RWPE1 (cell line): ENCODE results near the gene ITLN2.
"Not testable (repeated sequence)": the region's sequence is repeated elsewhere in the genome, so short reads cannot be mapped to it uniquely, and the experiment has no call there.

Experiments
- CTCF ChIA-PET: fragments of 350-600 bp; sonication (Branson Sonifier 250); formaldehyde crosslinking; extraction: SDS; loops from one replicate; lab custom pipeline; 2021; lab: Yijun Ruan, JAX
- POLR2A ChIA-PET: fragments of 400-600 bp; formaldehyde crosslinking; extraction: SDS; loops from one replicate; lab custom pipeline; 2020; ENCODE audit warnings: antibody characterized with exemption; ENCODE audit not compliant: low non-redundant PET; lab: Yijun Ruan, JAX
- DNase-seq: peaks from one replicate; pipeline ENCODE4 v3.0.0; 2012; ENCODE audit warnings: low spot score
- H3K27ac ChIP-seq: fragments of 450-650 bp; 2 replicates; pipeline ENCODE4 v1.5.1; 2017
- CTCF ChIP-seq: fragments of 450-650 bp; conservative IDR thresholded peaks from 2 replicates; pipeline ENCODE4 v1.5.1; 2017; ENCODE audit warnings: low read depth, mild to moderate bottlenecking

Gene ITLN2

DNA sequence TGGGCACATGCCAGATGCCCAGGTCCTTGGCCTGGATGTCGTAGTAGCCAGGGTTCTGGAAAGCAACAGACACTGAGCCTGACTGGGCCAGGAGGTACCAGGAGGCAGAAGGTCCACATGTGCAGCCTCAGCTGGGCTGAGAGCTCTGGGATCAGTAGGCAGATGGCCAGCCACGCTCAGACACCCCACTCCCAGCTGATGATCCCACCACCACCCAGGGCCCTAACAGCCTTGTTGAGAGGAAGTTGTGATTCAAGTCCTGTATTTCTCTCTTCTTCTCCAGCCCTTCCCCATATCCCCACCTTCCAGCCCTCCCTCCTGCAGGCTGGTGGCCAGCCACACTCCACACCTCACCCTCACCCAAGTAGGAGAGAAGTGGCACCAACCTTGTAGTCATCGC is 4.0 kb downstream of the ITLN2 start:
- no peak for DNase-seq
- peak overlapping the region; percentile 90 for H3K27ac ChIP-seq
- no peak for TF ChIP-seq CTCF
- POLR2A ChIA-PET = no interaction called here
- CTCF ChIA-PET = interaction anchor here (0.7 kb wide), 1 partner anchor 63 kb away, joined by 3 read pairs; no protein-coding TSS in a partner anchor

GRCh38 chr1:160949881-160950280 is 4.7 kb downstream of the ITLN2 start:
- DNase-seq = no peak
- TF ChIP-seq CTCF = no peak
- ChIA-PET POLR2A (no interaction called here), CTCF (no interaction called here)
- no peak overlapping the region for H3K27ac ChIP-seq

DNA sequence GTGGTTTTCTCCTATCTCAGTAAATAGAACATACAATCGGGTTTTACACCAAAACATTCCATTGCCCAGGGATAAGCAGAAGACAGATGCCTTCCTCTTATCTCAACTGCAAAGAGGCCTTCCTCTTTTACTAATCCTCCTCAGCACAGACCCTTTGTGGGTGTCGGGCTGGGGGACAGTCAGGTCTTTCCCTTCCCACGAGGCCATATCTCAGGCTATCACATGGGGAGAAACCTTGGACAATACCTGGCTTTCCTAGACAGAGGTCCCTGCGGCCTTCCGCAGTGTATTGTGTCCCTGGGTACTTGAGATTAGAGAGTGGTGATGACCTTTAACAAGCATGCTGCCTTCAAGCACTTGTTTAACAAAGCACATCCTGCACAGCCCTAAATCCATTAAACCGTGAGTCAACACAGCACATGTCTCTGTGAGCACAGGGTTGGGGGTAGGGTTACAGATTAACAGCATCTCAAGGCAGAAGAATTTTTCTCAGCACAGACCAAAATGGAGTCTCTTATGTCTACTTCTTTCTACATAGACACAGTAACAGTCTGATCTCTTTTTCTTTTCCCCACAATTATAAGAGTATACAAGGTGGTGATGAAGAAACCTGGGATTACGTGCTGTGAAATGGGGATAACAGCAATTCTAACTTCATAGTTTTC is 5.3 kb downstream of the ITLN2 start:
- CTCF ChIA-PET, H3K27ac ChIP-seq, DNase-seq, POLR2A ChIA-PET: not testable (repeated sequence)

- H3K27ac ChIP-seq, POLR2A ChIA-PET, CTCF ChIA-PET, DNase-seq: not testable (repeated sequence)
These were observed 7.3 kb downstream of the ITLN2 start for GRCh38 chr1:160947174-160947759.

DNA sequence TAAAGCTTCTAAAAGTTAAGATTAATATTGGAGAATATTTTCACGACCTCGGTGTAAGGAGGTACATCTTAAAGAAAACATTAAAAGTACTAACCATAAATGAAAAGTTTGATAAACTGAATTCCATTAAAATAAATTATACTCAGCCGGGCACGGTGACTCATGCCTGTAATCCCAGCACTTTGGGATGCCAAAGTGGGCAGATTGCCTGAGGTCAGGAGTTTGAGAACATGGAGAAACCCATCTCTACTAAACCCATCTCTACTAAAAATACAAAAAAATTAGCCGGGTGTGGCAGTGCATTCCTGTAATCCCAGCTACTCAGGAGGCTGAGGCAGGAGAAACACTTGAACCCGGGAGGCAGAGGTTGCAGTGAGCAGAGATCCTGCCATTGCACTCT is 8.7 kb downstream of the ITLN2 start:
- POLR2A ChIA-PET, DNase-seq, CTCF ChIA-PET: not testable (repeated sequence)
- H3K27ac ChIP-seq = peak overlapping the region; percentile 47

DNA sequence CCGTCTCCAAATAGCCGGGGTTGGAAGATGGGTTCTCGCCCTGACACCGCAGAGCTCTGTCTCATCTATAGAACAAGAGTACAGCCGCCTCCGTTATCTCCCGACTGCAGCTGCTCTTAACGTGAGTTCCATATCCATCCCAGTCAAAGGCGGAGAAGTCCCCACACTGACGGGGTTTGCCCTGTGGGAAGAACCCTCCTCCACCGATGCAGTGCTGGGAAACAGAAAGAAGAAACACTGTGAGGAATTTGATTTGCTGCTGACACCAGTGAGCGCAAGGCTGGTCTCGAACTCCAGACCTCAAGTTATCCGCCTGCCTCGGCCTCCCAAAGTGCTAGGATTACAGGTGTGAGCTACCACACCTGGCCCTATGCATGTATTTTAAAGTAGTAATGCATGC is 9.5 kb downstream of the ITLN2 start:
- TF ChIP-seq CTCF = no peak
- CTCF ChIA-PET = no interaction called here
- H3K27ac ChIP-seq = peak overlapping the region; percentile 34; the same call in 1 of the 2 replicates
- no peak for DNase-seq
- POLR2A ChIA-PET = no interaction called here

DNA sequence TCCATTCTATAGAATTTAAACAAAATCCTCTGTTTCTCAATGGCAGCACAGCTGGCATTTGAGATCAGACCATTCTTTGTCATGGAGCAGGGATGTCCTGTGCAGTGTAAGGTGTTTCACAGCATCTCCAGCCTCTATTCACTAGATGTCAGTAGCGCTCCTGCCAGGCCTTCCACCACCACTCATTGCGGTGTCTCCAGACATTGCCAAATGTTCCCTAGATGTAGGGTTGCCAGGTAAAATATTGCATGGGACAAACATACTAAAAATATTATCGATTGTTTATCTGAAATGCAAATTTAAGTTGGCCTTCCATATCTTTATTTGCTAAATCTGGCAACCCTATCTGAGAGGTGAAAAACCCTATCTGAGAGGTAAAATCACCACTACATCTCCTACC is 11.7 kb downstream of the ITLN2 start:
- TF ChIP-seq CTCF = peak; percentile 67
- POLR2A ChIA-PET = no interaction called here
- no peak overlapping the region for H3K27ac ChIP-seq
- CTCF ChIA-PET = interaction anchor here (0.5 to 1.4 kb wide), 3 partner anchors 25 to 216 kb away, joined by 3 to 4 read pairs (median 3); no protein-coding TSS in a partner anchor
- peak; percentile 37 for DNase-seq

DNA sequence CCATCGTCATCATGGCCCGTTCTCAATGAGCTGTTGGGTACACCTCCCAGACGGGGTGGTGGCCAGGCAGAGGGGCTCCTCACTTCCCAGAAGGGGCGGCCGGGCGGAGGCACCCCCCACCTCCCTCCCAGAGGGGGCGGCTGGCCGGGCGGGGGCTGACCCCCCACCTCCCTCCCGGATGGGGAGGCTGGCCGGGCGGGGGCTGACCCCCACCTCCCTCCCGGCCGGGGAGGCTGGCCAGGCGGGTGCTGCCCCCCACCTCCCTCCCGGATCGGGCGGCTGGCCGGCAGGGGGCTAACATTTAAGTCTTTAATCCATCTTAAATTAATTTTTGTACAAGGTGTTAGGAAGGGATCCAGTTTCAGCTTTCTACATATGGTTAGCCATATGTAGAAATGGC is 17.9 kb downstream of the ITLN2 start:
- CTCF ChIA-PET, POLR2A ChIA-PET, H3K27ac ChIP-seq, DNase-seq: not testable (repeated sequence)
